H9 (cell line): ENCODE data around the gene SMC4. TPM values are rescaled to one million over a fixed set of nuclear protein-coding genes. Genes with fewer than 3 reads are reported as not detected.

ENCODE experiments used
- DNase-seq: peaks from one replicate; pipeline ENCODE4 v3.0.0-alpha.2; 2017
- H2AFZ ChIP-seq: one replicate; pipeline ENCODE4 v1.6.1; 2013; ENCODE audit warnings: mild to moderate bottlenecking, low read length, control low read depth, moderate library complexity
- H2AK5ac ChIP-seq: 2 replicates; pipeline ENCODE4 v1.6.1; 2013; ENCODE audit warnings: low read length, control low read depth, mixed read lengths; ENCODE audit not compliant: insufficient read length
- H2BK120ac ChIP-seq: one replicate; pipeline ENCODE4 v1.6.1; 2013; ENCODE audit warnings: low read depth, mild to moderate bottlenecking, low read length, control low read depth, inconsistent platforms; ENCODE audit not compliant: poor library complexity, severe bottlenecking
- H2BK12ac ChIP-seq: 2 replicates; pipeline ENCODE4 v1.6.1; 2013; ENCODE audit warnings: low read length, control low read depth, mixed read lengths, low read depth; ENCODE audit not compliant: insufficient read length
- H2BK15ac ChIP-seq: 2 replicates; pipeline ENCODE4 v1.6.1; 2013; ENCODE audit warnings: low read depth, low read length, control low read depth
- H2BK20ac ChIP-seq: one replicate; pipeline ENCODE4 v1.6.1; 2013; ENCODE audit warnings: low read depth, mild to moderate bottlenecking, low read length, control low read depth, inconsistent platforms; ENCODE audit not compliant: poor library complexity, severe bottlenecking
- H2BK5ac ChIP-seq: 2 replicates; pipeline ENCODE4 v1.6.1; 2013; ENCODE audit warnings: low read length, control low read depth, mixed read lengths; ENCODE audit not compliant: insufficient read length
- H3K14ac ChIP-seq: 2 replicates; pipeline ENCODE4 v1.6.1; 2013; ENCODE audit warnings: low read length, control low read depth; ENCODE audit not compliant: insufficient read depth
- H3K18ac ChIP-seq: 2 replicates; pipeline ENCODE4 v1.6.1; 2013; ENCODE audit warnings: low read depth, mild to moderate bottlenecking, mixed read lengths, low read length, control low read depth; ENCODE audit not compliant: insufficient read length
- H3K23ac ChIP-seq: 2 replicates; pipeline ENCODE4 v1.6.1; 2013; ENCODE audit warnings: low read length, control low read depth, mixed read lengths, low read depth; ENCODE audit not compliant: insufficient read length
- H3K23me2 ChIP-seq: 2 replicates; pipeline ENCODE4 v1.6.1; 2013; ENCODE audit warnings: low read depth, mild to moderate bottlenecking, mixed read lengths, low read length, control low read depth; ENCODE audit not compliant: insufficient read length, poor library complexity, severe bottlenecking
- H3K27ac ChIP-seq: 2 replicates; pipeline ENCODE4 v1.5.1; 2013; ENCODE audit warnings: low read length, control low read depth, mixed read lengths, low read depth; ENCODE audit not compliant: insufficient read length
- H3K27me3 ChIP-seq: 2 replicates; pipeline ENCODE4 v1.6.1; 2013; ENCODE audit warnings: low read length, control low read depth, inconsistent platforms; ENCODE audit not compliant: insufficient read depth
- H3K4ac ChIP-seq: 2 replicates; pipeline ENCODE4 v1.6.1; 2013; ENCODE audit warnings: low read depth, mild to moderate bottlenecking, control low read depth, inconsistent platforms, low read length, moderate library complexity
- H3K4me1 ChIP-seq: 2 replicates; pipeline ENCODE4 v1.6.1; 2013; ENCODE audit warnings: low read length, control low read depth, inconsistent platforms; ENCODE audit not compliant: insufficient read depth
- H3K4me2 ChIP-seq: 2 replicates; pipeline ENCODE4 v1.6.1; 2013; ENCODE audit warnings: low read length, control low read depth, mixed read lengths; ENCODE audit not compliant: insufficient read length, insufficient read depth
- H3K56ac ChIP-seq: 2 replicates; pipeline ENCODE4 v1.6.1; 2013; ENCODE audit warnings: low read depth, mild to moderate bottlenecking, mixed read lengths, low read length, control low read depth; ENCODE audit not compliant: insufficient read length
- H3K79me1 ChIP-seq: 2 replicates; pipeline ENCODE4 v1.6.1; 2013; ENCODE audit warnings: low read depth, mild to moderate bottlenecking, moderate library complexity, low read length, control low read depth, inconsistent platforms; ENCODE audit not compliant: insufficient read depth, poor library complexity, severe bottlenecking
- H3K79me2 ChIP-seq: 2 replicates; pipeline ENCODE4 v1.6.1; 2013; ENCODE audit warnings: low read length, control low read depth, inconsistent platforms; ENCODE audit not compliant: insufficient read depth
- H3K9ac ChIP-seq: 2 replicates; pipeline ENCODE4 v1.6.1; 2013; ENCODE audit warnings: low read length, control low read depth, mixed read lengths; ENCODE audit not compliant: insufficient read length; ENCODE audit errors: extremely low read depth
- H3K9me3 ChIP-seq: one replicate; pipeline ENCODE4 v1.6.1; 2013; ENCODE audit warnings: low read depth, low read length, inconsistent platforms; ENCODE audit not compliant: control insufficient read depth
- H3T11ph ChIP-seq: one replicate; pipeline ENCODE4 v1.6.1; 2013; ENCODE audit warnings: mild to moderate bottlenecking, low read length, control low read depth, inconsistent platforms
- H4K20me1 ChIP-seq: one replicate; pipeline ENCODE4 v1.6.1; 2013; ENCODE audit not compliant: control insufficient read depth, insufficient read length, insufficient read depth
- H4K5ac ChIP-seq: 2 replicates; pipeline ENCODE4 v1.6.1; 2013; ENCODE audit warnings: low read depth, mild to moderate bottlenecking, mixed read lengths, low read length, control low read depth; ENCODE audit not compliant: insufficient read length
- H4K8ac ChIP-seq: replicated peaks from 2 replicates; pipeline ENCODE4 v1.6.1; 2013; ENCODE audit warnings: low read length, control low read depth, mixed read lengths, low read depth; ENCODE audit not compliant: insufficient read length
- H4K91ac ChIP-seq: 2 replicates; pipeline ENCODE4 v1.6.1; 2013; ENCODE audit warnings: low read depth, mild to moderate bottlenecking, moderate library complexity, mixed read lengths, low read length, control low read depth; ENCODE audit not compliant: insufficient read length
- H3K27ac Mint-ChIP-seq, 3 experiments: 2 replicates in 2 of 3; 3 replicates in 1 of 3; pipeline ENCODE4 v1.8.0; 2020 to 2021; ENCODE audit warnings: mixed read lengths in 3 of 3, mild to moderate bottlenecking in 1 of 3, moderate library complexity in 1 of 3
- H3K27me3 Mint-ChIP-seq: 2 replicates; pipeline ENCODE4 v1.8.0; 2021; ENCODE audit warnings: low read depth, mild to moderate bottlenecking, moderate library complexity, mixed read lengths
- H3K36me3 Mint-ChIP-seq, 3 experiments: 2 replicates in 2 of 3; 3 replicates in 1 of 3; pipeline ENCODE4 v1.8.0; 2020 to 2021; ENCODE audit warnings: low read depth in 3 of 3, mixed read lengths in 3 of 3; ENCODE audit not compliant: insufficient read depth in 1 of 3
- H3K4me1 Mint-ChIP-seq, 2 experiments: 2 replicates each; pipeline ENCODE4 v1.8.0; 2020; ENCODE audit warnings: mixed read lengths in 2 of 2
- H3K4me3 Mint-ChIP-seq, 2 experiments: 2 replicates in 1 of 2; 3 replicates in 1 of 2; pipeline ENCODE4 v1.8.0; 2020 to 2021; ENCODE audit warnings: mild to moderate bottlenecking in 2 of 2, mixed read lengths in 2 of 2, moderate library complexity in 1 of 2
- H3K9me3 Mint-ChIP-seq, 2 experiments: 2 replicates in 1 of 2; 3 replicates in 1 of 2; pipeline ENCODE4 v1.8.0; 2020; ENCODE audit warnings: mild to moderate bottlenecking in 2 of 2, mixed read lengths in 2 of 2, moderate library complexity in 1 of 2
- CTCF ChIP-seq: fragments of 200-600 bp; sonication (generic); conservative IDR thresholded peaks from 3 replicates; pipeline ENCODE4 v1.8.0; 2021; ENCODE audit warnings: antibody characterized with exemption, mild to moderate bottlenecking
- WGBS: extraction: QIAGEN DNeasy Blood & Tissue Kit; methylation state at CpG from one replicate; pipeline ENCODE4 v1.1.7; 2013; ENCODE audit warnings: missing lambda C conversion rate, low lambda C conversion rate, mixed read lengths; ENCODE audit not compliant: insufficient read length; ENCODE audit errors: extremely low coverage; 5-methylcytosine and 5-hydroxymethylcytosine counted together
- total RNA-seq: library from RNA; stranded (reverse); gene quantifications from 2 replicates; pipeline ENCODE4 v1.2.1, GENCODE V29; 2021

SMC4 gene
- total RNA-seq, 1 experiment from 2014 or later: 130 TPM

DNA sequence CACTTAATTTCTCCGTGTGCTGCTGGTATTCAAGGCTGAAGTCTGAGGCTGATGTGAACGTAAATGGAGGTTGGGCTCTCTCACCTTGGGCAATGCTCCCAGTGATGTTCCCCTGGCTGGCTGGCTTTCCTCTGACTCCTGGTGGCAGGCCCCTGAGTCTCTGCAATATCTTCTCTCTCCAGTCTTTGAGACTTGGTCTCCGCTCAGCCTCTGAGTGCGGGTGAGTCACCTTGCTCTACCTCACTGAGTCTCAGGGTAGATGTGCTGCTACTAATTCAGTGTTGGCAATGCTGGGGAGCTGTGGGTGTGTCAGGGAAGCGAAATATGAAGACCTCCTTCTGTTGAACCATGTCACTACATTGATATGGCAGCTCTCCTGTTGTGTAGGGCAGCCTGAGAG is 81.5 kb downstream of the SMC4 start:
- no peak for TF ChIP-seq CTCF
- Histone ChIP-seq H2AK5ac (no peak overlapping the region), H4K20me1 (no peaks in the 10 kb centered on the region), H2BK15ac (no peak overlapping the region), H3K4me2 (no peak overlapping the region), H3K14ac (no peak overlapping the region), H3T11ph (no peak overlapping the region), H3K23me2 (no peaks in the 10 kb centered on the region), H4K5ac (no peak overlapping the region), H3K79me2 (no peaks in the 10 kb centered on the region), H3K27ac (no peak overlapping the region), H3K4me1 (no peaks in the 10 kb centered on the region), H2AFZ (no peak overlapping the region), H3K56ac (no peak overlapping the region), H3K4ac (no peak overlapping the region), H3K27me3 (no peaks in the 10 kb centered on the region), H4K91ac (no peak overlapping the region), H2BK20ac (no peak overlapping the region), H3K23ac (no peak overlapping the region), H3K79me1 (no peaks in the 10 kb centered on the region), H3K9ac (no peak overlapping the region), H2BK5ac (no peak overlapping the region), H2BK12ac (no peak overlapping the region), H4K8ac (no peak overlapping the region), H3K9me3 (no peaks in the 10 kb centered on the region), H2BK120ac (no peak overlapping the region), H3K18ac (no peak overlapping the region)
- Mint-ChIP-seq H3K27me3 (no peaks in the 10 kb centered on the region), H3K27ac (no peak overlapping the region), H3K4me1 (peaks cover 2 to 8% of the 10 kb centered on the region in 2 experiments; a peak in 1 of 4 replicates), H3K36me3 (no peaks in the 10 kb centered on the region), H3K9me3 (no peaks in the 10 kb centered on the region), H3K4me3 (no peak overlapping the region)
- DNase-seq: no peak
- no CpG with 5 or more reads among the region's 5 CpGs for WGBS
